ENCODE measurements around the gene CCDC152.

The CCDC152 gene

GRCh38 chr5:42779083-42779482 lies 22.5 kb downstream of the CCDC152 start:
- DNase-seq (ENCODE audit: extremely low read depth, low read depth): no peak
- no peak for TF ChIP-seq CTCF (IDR thresholded peaks at IDR 0.05; ENCODE audit: low read depth, low read length)

GRCh38 chr5:42781584-42781983 lies 25.0 kb downstream of the CCDC152 start:
- TF ChIP-seq CTCF (IDR thresholded peaks at IDR 0.05; ENCODE audit: low read depth, low read length): no peak
- DNase-seq (ENCODE audit: extremely low read depth, low read depth): no peak

DNA sequence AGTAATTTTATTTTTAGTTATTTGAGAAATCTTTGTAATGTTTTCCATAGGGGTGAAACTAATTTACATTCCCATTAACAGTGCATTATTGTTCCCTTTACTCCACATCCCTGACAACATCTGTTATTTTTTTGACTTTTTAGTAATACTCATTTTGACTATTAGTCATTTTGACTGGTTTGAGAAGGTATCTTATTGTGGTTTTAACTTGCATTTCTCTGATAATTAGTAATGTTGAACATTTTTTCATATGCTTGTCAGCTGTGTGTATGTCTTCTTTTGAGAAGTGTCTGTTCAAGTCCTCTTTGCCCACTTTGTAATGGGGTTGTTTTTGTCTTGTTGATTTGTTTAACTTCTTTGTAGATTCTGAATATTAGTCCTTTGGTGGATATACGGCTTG lies 27.5 kb downstream of the CCDC152 start:
- no peak for DNase-seq (ENCODE audit: extremely low read depth, low read depth)
- TF ChIP-seq CTCF (IDR thresholded peaks at IDR 0.05; ENCODE audit: low read depth, low read length): no peak

- no peak for DNase-seq (ENCODE audit: extremely low read depth, low read depth)
- no peak for TF ChIP-seq CTCF (IDR thresholded peaks at IDR 0.05; ENCODE audit: low read depth, low read length)
Observed at GRCh38 chr5:42785756-42786155, 29.1 kb downstream of the CCDC152 start.

- no peak for TF ChIP-seq CTCF (IDR thresholded peaks at IDR 0.05; ENCODE audit: low read depth, low read length)
- DNase-seq (ENCODE audit: extremely low read depth, low read depth): no peak
Observed at GRCh38 chr5:42787073-42787472, 30.5 kb downstream of the CCDC152 start.

GRCh38 chr5:42787845-42788244 lies 31.2 kb downstream of the CCDC152 start:
- DNase-seq (ENCODE audit: extremely low read depth, low read depth): no peak
- no peak for TF ChIP-seq CTCF (IDR thresholded peaks at IDR 0.05; ENCODE audit: low read depth, low read length)

GRCh38 chr5:42791151-42791550 lies 34.5 kb downstream of the CCDC152 start:
- TF ChIP-seq CTCF (IDR thresholded peaks at IDR 0.05; ENCODE audit: low read depth, low read length): no peak
- peak; percentile 5 for DNase-seq (ENCODE audit: extremely low read depth, low read depth)
